Thyroid gland (tissue), 4 donors: ENCODE measurements around the gene DRC1. TPM values are rescaled to one million over a fixed set of nuclear protein-coding genes. Genes with fewer than 3 reads are reported as not detected.

Experiments
- DNase-seq, 2 donors: peaks; one replicate each; pipeline ENCODE4 v3.0.0-alpha.2; 2019
- H3K27ac ChIP-seq, 3 donors: fragments of 200-600 bp; sonication (generic); 1 replicate in 2 of 3; 2 replicates in 1 of 3; pipeline ENCODE4 v1.5.1; 2016 to 2019; ENCODE audit warnings: mild to moderate bottlenecking in 1 of 3, moderate library complexity in 1 of 3
- H3K27me3 ChIP-seq: fragments of 200-600 bp; sonication (generic); one replicate; pipeline ENCODE4 v1.5.1; 2019
- H3K36me3 ChIP-seq, 2 donors: fragments of 200-600 bp; sonication (generic); one replicate each; pipeline ENCODE4 v1.5.1; 2016 to 2019
- H3K4me1 ChIP-seq, 2 donors: fragments of 200-600 bp; sonication (generic); one replicate each; pipeline ENCODE4 v1.5.1; 2017 to 2019
- H3K4me3 ChIP-seq, 3 donors: fragments of 200-600 bp; sonication (generic); replicated peaks in 1 of 3; 1 replicate in 2 of 3; 2 replicates in 1 of 3; pipeline ENCODE4 v1.5.1; 2016; ENCODE audit warnings: mild to moderate bottlenecking in 1 of 3
- H3K9me3 ChIP-seq: fragments of 200-600 bp; sonication (generic); one replicate; pipeline ENCODE4 v1.5.1; 2017
- CTCF ChIP-seq, 6 experiments: fragments of 200-600 bp in 3 of 6; fragments of 450-650 bp in 3 of 6; sonication (generic) in 3 of 6; IDR thresholded peaks; one replicate each; pipeline ENCODE4 v1.5.1; 2016 to 2019; ENCODE audit warnings: antibody characterized with exemption in 6 of 6, mild to moderate bottlenecking in 2 of 6, inconsistent platforms in 1 of 6, moderate library complexity in 1 of 6
- POLR2A ChIP-seq, 2 donors: fragments of 450-650 bp; IDR thresholded peaks; one replicate each; pipeline ENCODE4 v1.6.1; 2017; ENCODE audit warnings: antibody characterized with exemption in 2 of 2, mild to moderate bottlenecking in 2 of 2, moderate library complexity in 1 of 2
- WGBS, 2 donors: methylation state at CpG; one replicate each; pipeline ENCODE4 v1.1.5; 2017; 5-methylcytosine and 5-hydroxymethylcytosine counted together
- intact Hi-C: fragments of 100-400 bp; cut with DNase I; formaldehyde crosslinking; loops from one replicate; pipeline ENCODE4 v1.15.1; 2023
- total RNA-seq, 4 donors: library from RNA; depleted of rRNA; stranded (reverse); fragments of >200 nt; gene quantifications; one replicate each; pipeline ENCODE4 v1.2.3, GENCODE V29; 2016

DRC1 gene
- total RNA-seq, 4 donors from 2014 or later: not detected

GRCh38 chr2:26463244-26464192 lies 61.8 kb downstream of the DRC1 start:
- TF ChIP-seq CTCF (IDR thresholded peaks at IDR 0.05): no peak
- TF ChIP-seq POLR2A (IDR thresholded peaks at IDR 0.05): no peak
- Histone ChIP-seq H3K4me3 (no peak overlapping the region), H3K36me3 (no peaks in the 10 kb centered on the region), H3K27me3 (no peaks in the 10 kb centered on the region), H3K27ac (no peak overlapping the region), H3K4me1 (peaks cover 0 to 4% of the 10 kb centered on the region in 2 donors), H3K9me3 (no peaks in the 10 kb centered on the region)
- intact Hi-C loops: loop anchor here (10.0 kb wide), 1 partner anchor 59 kb away; the partner anchor contains the start of gene DRC1
- WGBS, 2 donors: 89 to 93% methylated on average over 12 to 23 of the region's 25 CpGs
- no peak for DNase-seq

- intact Hi-C loops: loop anchor here (10.0 kb wide), 1 partner anchor 60 kb away; the partner anchor contains the start of gene DRC1
- no peak for DNase-seq
- H3K27me3 ChIP-seq: no peaks in the 10 kb centered on the region
- H3K27ac ChIP-seq: no peak overlapping the region
- H3K36me3 ChIP-seq: no peaks in the 10 kb centered on the region
- peaks cover 0 to 3% of the 10 kb centered on the region in 2 donors for H3K4me1 ChIP-seq
- WGBS, 2 donors: 74 to 79% methylated on average over 11 to 14 of the region's 14 CpGs
- TF ChIP-seq CTCF (IDR thresholded peaks at IDR 0.05) (no peak), POLR2A (IDR thresholded peaks at IDR 0.05) (no peak)
- no peak overlapping the region for H3K4me3 ChIP-seq
- no peaks in the 10 kb centered on the region for H3K9me3 ChIP-seq
Measured at GRCh38 chr2:26464390-26465265, 62.9 kb downstream of the DRC1 start.

- no peaks in the 10 kb centered on the region for H3K9me3 ChIP-seq
- intact Hi-C loops: loop anchor here (10.0 kb wide), 1 partner anchor 61 kb away; the partner anchor contains the start of gene DRC1
- TF ChIP-seq POLR2A (IDR thresholded peaks at IDR 0.05) (no peak), CTCF (IDR thresholded peaks at IDR 0.05) (no peak)
- WGBS, 2 donors: 92 to 96% methylated on average over 9 to 11 of the region's 11 CpGs
- H3K36me3 ChIP-seq: no peaks in the 10 kb centered on the region
- no peak overlapping the region for H3K4me3 ChIP-seq
- H3K27ac ChIP-seq: no peak overlapping the region
- no peak for DNase-seq
- H3K4me1 ChIP-seq: peaks cover 0 to 3% of the 10 kb centered on the region in 2 donors
- H3K27me3 ChIP-seq: no peaks in the 10 kb centered on the region
Measured at GRCh38 chr2:26465266-26465925, 63.7 kb downstream of the DRC1 start.

- TF ChIP-seq POLR2A (IDR thresholded peaks at IDR 0.05) (no peak), CTCF (IDR thresholded peaks at IDR 0.05) (no peak)
- WGBS, 2 donors: 85 to 86% methylated on average over 10 of the region's 10 CpGs
Measured at GRCh38 chr2:26465981-26466471, 64.3 kb downstream of the DRC1 start.

More at GRCh38 chr2:26465981-26466471, 64.3 kb downstream of the DRC1 start:
- Histone ChIP-seq H3K27me3 (no peaks in the 10 kb centered on the region), H3K4me3 (no peak overlapping the region), H3K36me3 (no peaks in the 10 kb centered on the region), H3K27ac (no peak overlapping the region), H3K9me3 (no peaks in the 10 kb centered on the region), H3K4me1 (peaks cover 0 to 3% of the 10 kb centered on the region in 2 donors)
- no peak for DNase-seq
- intact Hi-C loops: loop anchor here (10.0 kb wide), 1 partner anchor 61 kb away; the partner anchor contains the start of gene DRC1
